HUDEP-2 (cell line): Measurements from ENCODE around the gene CSMD2.

ENCODE experiments used
- DNase-seq, 76 experiments: peaks; one replicate each; lab custom pipeline; 2025; ENCODE audit not compliant: unreplicated experiment in 76 of 76; lab: John Stamatoyannopoulos, UW

CSMD2 gene

DNA sequence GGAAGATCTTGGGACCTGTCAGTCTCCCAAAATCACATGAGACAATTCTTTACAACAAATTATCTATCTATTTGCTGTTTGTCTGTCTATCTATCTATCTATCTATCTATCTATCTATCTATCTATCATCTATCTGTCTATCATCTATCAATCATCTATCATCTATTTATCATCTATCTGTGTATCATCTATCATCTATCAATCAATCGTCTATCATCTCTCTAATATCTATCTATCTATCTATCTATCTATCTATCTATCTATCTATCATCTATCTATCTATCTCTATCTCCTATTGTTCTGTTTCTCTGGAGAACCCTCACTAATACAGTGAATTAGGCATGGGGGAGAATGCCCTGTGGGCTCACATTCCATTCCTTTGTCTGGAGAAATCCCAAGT lies 374.5 kb downstream of the CSMD2 start:
- DNase-seq, result no peak

DNA sequence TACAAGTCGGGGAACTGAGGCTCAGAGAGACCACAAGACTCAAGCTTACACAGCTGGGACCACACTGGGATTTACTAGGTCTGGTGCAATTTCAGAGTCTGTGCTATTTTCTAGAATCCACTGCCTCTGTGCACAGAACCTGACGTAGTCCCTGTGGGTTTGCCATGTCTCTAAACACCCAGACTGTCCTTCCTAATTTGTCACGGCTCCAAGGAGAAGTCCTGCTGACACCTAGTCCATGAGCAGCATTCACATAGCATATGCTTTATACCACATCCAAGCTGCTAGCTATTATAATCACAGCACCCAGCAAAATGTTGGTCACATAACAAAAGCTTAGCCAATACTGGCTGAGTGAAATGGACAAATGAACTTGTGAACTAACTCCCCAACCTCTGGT lies 380.2 kb downstream of the CSMD2 start:
- no peak for DNase-seq

DNA sequence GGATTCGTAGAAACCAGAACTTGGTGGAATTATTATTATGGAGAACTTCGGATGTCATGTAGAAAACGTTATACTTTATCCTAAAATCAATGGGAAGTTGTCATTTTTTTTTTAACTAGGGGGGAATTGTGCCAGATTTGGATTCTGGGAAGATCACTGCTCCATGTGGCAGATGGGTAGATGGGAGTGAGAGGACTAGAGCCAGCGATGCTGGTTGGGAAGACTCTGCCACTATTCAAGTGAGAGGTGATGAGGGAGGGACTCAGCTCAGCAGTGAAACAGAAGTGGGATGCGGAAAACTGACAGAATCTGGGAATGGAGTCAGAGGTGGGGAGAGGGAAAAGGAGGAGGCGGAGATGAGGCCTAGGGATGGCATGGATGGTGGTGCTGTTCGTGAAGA lies 382.3 kb downstream of the CSMD2 start:
- DNase-seq, result no peak

GRCh38 chr1:33781652-33782051 lies 383.4 kb downstream of the CSMD2 start:
- no peak for DNase-seq

- DNase-seq, result no peak
Observed at GRCh38 chr1:33777337-33777736, 387.7 kb downstream of the CSMD2 start.

DNA sequence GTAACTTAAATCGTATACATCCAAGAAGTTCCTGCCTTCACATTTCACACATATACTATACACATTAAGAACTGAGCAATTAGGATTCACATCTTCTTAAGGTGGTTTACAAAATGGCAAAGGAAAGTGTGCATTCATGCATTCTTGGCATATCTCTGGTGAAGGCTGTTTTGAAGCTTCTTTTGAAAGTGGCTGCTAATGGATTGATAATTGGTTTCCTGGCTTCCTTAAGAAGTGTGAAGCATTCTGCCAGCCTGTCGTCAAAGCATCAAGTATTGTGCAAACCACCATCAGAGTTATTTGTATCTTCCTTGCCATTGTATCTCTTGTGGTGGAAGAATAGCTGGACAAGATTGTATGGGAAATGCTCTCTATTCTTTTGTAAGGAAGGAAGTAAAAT lies 396.2 kb downstream of the CSMD2 start:
- DNase-seq, result no peak

DNA sequence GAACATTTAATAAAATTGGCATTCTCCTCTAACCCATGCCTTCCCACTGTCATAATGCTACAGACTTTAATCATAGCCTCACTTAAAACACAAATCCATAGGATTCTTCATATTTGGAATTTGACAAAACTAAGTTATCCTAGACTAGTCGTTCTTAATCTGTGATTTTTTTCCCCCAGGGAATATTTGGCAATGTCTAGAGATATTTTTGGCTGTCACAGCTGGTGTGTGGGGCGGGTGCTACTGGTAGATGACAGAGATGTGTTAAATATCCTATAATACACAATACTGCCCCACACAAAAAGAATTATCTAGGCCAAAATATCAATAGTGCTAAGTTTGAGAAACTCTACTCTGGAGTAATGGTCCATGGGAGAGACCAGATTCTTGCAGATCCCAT lies 396.9 kb downstream of the CSMD2 start:
- DNase-seq, result no peak

DNA sequence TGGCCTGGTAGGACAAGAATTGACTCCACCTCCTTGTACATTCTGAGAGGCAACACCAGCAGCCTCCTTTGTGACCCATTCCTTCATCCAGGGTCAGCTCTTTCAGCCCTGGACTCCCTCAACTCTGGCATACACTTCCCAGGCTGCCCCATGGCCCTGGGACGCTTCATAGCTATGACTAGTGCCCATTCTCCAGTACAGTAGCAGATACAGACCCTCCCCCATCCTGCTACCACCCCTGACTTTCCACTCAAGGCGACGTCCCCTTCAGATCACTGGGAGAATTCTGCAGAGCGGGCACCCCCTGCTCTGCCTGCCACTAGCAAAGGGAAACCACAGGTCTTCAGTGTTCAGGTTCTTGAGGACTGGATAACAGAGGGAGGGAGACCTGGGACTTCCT lies 400.9 kb downstream of the CSMD2 start:
- DNase-seq, result no peak

GRCh38 chr1:33763406-33763805 lies 401.6 kb downstream of the CSMD2 start:
- no peak for DNase-seq

DNA sequence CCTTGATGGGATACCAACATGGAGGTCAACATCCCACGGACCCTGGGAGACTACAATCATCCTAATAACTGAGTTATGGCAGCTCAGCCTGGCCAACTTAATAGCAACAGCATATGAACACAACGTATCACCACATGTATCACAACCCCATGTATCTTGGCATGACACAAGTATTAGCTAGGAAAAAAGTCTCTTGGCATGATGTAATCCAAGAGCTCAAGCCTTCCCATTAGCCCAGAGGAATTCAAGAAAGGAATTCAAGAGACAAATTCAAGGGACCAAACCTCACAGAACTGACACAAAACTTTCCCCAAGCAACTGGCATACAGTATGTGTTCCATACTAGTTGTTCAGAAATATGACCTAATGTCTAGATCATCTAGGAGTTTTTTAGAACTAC lies 402.1 kb downstream of the CSMD2 start:
- DNase-seq, result no peak

DNA sequence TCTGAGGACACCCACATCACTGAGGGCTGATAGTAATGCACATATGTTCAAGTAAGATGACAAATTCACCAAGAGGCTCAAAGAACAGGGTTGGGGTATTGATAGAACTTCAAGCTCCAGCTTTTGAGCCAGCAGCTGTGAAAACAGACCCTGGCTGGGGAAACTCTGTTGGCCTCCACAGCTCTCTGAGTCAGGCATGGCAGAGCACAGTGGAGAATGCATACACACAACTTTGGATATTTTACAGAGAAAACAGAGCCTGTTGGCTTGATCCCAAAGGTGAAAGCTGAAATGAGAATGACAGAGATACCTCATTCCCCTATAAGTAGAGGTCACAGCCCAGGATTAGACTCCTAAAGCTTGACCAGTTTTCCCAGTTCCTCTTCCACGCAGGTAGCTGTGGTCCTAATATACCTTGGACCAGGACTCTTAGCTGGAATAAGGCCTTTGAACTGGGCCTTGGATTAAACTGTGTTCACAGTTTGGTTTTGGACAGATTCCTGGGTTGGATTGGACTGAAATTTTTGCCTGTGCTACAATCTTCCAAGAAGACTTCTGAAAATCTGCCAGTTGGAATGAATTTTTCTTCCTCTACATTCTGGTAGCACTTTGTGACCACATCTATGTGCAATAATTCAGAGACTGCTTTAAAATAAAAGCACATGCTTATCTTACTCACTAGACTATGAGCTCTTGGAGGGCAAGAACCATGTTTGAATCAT lies 402.8 kb downstream of the CSMD2 start:
- DNase-seq, result no peak

GRCh38 chr1:33758698-33759097 lies 406.3 kb downstream of the CSMD2 start:
- no peak for DNase-seq

DNA sequence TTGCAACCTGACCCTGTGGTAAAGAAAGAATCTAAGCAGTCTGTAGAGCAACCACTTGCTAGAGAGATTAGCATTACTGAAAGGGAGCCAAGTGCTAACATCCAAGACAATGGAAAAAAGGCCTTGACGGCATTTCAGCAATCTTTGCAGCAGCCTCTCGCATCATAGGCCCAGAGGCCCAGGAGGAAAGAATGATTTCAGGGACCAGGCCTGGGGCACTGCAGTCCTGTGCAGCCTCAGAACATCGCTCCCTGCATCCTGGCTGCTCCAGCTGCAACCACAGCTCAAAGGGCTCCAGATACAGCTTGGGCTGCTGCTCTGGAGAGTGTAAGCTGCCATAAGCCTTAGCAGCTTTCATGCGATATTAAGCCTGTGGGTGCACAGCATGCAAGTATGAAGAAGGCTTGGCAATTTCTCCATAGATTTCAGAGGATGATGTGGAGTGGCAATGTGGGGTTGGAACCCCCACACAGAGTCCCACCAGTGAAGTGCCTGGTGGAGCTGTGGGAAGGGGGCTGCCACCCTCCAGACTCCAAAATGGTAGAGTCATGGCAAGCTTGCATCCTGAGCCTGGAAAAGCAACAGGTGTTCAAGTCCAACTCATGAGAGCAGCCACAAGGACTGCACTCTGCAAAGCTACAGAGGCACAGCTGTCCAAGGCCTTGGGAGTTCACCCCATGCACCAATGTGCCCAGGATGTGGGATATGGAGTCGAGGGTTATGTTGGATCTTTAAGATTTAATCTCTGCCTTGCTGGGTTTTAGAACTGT lies 411.8 kb downstream of the CSMD2 start:
- no peak for DNase-seq

DNA sequence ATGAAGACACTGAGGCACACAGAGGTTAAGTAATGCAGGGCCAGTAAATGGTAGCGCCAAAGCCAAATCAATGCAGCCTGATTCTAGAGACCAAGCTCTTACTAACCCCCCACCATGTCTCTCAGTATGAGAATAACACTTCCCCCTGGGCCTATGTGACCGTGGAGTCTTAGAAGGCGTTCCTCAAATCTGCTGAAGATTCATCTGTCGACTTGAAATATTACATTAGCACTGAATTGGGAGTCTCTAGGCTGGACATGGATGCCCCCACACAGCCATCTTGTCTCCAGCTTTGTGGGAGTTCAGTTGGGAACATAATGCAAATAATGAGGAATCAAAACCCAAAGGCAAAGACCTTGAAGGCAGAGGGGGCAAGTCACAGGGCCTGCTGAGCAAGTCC lies 419.1 kb downstream of the CSMD2 start:
- DNase-seq, result no peak

GRCh38 chr1:33743221-33743998 lies 421.6 kb downstream of the CSMD2 start:
- DNase-seq, result no peak

DNA sequence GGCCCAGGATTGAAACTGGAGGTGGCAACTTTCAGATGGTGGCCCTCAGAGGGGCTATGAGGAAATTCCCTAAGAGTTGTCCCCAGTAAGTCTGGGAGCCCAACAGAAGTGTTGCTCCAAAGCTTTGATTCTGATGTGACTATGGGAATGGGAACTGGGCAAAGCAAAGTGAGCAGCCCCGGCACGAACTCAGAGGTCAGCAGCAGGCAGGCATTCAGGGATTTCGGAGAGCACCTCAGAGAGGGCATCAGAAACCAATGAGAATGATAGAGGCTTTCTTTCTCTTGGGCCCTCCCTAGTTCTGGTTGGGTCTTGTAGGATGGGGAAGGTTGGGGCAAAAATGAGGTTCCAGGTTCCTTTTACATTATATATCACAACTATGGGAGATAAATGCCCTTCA lies 422.4 kb downstream of the CSMD2 start:
- DNase-seq, result no peak

GRCh38 chr1:33741749-33742148 lies 423.3 kb downstream of the CSMD2 start:
- DNase-seq, result no peak

- DNase-seq, result no peak
Observed at GRCh38 chr1:33740040-33740744, 424.8 kb downstream of the CSMD2 start.

DNA sequence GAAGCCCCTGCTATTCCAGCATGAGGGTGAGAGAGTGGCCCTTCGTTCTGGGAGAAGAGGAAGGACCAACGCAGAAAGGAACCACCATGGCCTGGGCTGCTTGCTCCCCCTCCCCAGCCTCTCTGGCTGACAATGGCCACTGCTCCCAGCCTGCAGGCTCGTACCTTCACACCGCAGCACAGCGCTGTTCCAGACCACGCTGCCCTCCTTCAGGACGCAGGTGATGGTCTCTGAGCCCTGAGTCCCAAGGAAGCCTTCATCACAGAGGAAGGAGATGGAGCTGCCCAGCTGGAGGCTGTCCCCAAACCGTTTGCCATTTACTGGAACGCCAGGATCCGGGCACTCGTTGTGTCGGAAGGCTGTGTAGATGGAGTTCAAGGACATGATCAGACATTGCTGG lies 426.1 kb downstream of the CSMD2 start:
- DNase-seq, result no peak

DNA sequence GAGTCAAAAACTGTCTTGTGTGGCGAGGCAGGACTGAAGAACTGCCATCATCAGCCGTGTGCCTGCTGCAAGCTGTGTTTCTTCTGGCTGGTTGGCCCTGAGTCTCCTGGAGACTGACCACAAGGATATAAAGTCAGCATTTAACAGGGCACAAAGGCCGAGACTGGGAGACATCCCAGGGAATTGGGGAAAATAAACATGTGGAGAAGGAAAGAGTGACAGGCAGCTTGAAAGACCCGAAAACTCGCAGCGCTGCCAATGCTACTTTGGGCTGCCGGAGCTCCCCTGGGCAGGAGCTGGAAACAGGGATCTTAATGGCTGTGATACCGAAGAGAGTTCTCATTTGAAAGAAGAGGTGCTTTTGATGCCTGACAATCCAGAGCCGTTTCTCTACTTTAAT lies 426.5 kb downstream of the CSMD2 start:
- no peak for DNase-seq

DNA sequence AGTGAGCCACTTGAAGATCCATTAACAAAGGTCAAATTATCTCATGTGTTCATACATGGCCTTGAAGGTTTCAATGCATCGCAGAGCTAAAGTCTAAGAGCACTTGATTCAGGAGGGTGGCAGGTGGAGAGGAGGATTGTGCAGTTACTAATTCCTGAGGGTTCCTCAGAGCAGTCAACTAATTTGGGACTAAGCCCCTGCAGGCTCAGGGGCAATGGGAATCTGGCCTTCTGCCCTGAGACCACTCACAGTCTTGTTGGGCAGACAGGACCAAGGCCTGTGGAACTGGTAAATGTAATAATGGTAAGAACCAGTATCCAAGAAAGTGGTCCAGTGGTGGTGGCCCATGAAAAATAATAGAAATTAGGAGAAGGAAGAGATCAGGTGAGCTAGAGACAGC lies 428.5 kb downstream of the CSMD2 start:
- no peak for DNase-seq
